Heart left ventricle (tissue), 13 donors: ENCODE measurements around the gene FAM53A.

Source experiments
- POLR2A ChIP-seq, 2 donors: fragments of 450-650 bp; IDR thresholded peaks; one replicate each; pipeline ENCODE4 v1.6.1; 2017; ENCODE audit warnings: antibody characterized with exemption in 2 of 2, mild to moderate bottlenecking in 2 of 2, moderate library complexity in 2 of 2
- TF ChIP-seq, protein P1 (sequence below), 12 donors: fragments of 200-600 bp; sonication (generic) in 4 of 12; IDR thresholded peaks; one replicate each; pipeline versions ENCODE4 v1.5.0 to v1.8.0; 2018 to 2022; ENCODE audit warnings: antibody characterized with exemption in 12 of 12, mild to moderate bottlenecking in 5 of 12
- donor health status: ischemic (EF 13 %, LVEDD 7.1; RV severe dilation, severe dysfunction).
- donor health status: DM: no; HTN: yes; CAD: no.
- donor health status: DM: no; HTN: no; CAD: no.
- donor health status: ischemic (EF 25% LVEDD 6.9; RV normal size, moderate dysfunction).
- donor health status: ischemic (EF 25% LVEDD 5.7; RV mildly dilated, moderate dysfunction).
- donor health status: ischemic (EF 35%, LVEDD 5.7; RV mildly dilated, moderate dysfunction).
- donor health status: nonischemic (EF 11% LVEDD 7.7; RV severe dilation, severe dysfunction).
- donor health status: DM: yes; HTN: yes; CAD: no.
- donor health status: PGD.
- donor health status: ischemic (EF 29% LVEDD 5.4; RV normal size, mild dysfunction).
- donor health status: nonischemic (EF 23%, LVEDD 6.1; RV moderate dilation, normal function).

DNA sequence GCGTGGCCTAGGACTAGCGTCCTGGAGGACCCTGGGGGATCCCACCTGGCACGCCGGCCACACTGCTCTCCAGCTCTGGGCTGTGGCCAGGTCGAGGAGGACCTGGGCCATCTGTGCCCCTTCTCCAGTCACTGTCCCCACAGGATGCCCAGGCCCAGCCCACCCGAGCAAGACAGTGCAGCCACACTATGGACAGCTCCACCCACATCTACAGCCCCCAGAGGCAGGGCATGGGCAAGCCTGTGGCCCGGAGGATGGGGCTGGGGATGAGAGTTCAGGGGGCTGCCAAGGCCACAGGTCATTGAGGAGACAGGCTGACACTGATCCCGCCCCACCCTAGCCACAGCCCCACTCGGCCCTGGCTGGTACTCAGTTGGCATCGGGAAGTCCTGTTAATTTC is 30.3 kb downstream of the FAM53A start:
- TF ChIP-seq, protein P1, sequence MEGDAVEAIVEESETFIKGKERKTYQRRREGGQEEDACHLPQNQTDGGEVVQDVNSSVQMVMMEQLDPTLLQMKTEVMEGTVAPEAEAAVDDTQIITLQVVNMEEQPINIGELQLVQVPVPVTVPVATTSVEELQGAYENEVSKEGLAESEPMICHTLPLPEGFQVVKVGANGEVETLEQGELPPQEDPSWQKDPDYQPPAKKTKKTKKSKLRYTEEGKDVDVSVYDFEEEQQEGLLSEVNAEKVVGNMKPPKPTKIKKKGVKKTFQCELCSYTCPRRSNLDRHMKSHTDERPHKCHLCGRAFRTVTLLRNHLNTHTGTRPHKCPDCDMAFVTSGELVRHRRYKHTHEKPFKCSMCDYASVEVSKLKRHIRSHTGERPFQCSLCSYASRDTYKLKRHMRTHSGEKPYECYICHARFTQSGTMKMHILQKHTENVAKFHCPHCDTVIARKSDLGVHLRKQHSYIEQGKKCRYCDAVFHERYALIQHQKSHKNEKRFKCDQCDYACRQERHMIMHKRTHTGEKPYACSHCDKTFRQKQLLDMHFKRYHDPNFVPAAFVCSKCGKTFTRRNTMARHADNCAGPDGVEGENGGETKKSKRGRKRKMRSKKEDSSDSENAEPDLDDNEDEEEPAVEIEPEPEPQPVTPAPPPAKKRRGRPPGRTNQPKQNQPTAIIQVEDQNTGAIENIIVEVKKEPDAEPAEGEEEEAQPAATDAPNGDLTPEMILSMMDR (IDR thresholded peaks at IDR 0.05), result no peak
- TF ChIP-seq POLR2A (IDR thresholded peaks at IDR 0.05), result no peak
